BE2C (cell line): ENCODE data around the gene LSAMP.

ENCODE experiments used
- DNase-seq: peaks from one replicate; pipeline ENCODE4 v3.0.0-alpha.2; 2020
- H3K27me3 ChIP-seq: fragments of 250-450 bp; sonication (Bioruptor Pico); 2 replicates; pipeline ENCODE4 v1.5.1; 2020; ENCODE audit warnings: mild to moderate bottlenecking
- H3K36me3 ChIP-seq: fragments of 250-450 bp; sonication (Bioruptor Pico); 2 replicates; pipeline ENCODE4 v1.5.1; 2020; ENCODE audit warnings: mild to moderate bottlenecking
- H3K4me1 ChIP-seq: fragments of 250-450 bp; sonication (Bioruptor Pico); 2 replicates; pipeline ENCODE4 v1.5.1; 2020
- H3K4me3 ChIP-seq: 2 replicates; pipeline ENCODE4 v1.5.1; 2011; ENCODE audit warnings: low read depth, low read length
- H3K9me3 ChIP-seq: fragments of 250-450 bp; sonication (Bioruptor Pico); 2 replicates; pipeline ENCODE4 v1.5.1; 2020
- TF ChIP-seq, protein P1 (sequence below): IDR thresholded peaks from 2 replicates; pipeline ENCODE4 v1.5.1; 2012; ENCODE audit warnings: mild to moderate bottlenecking, low read depth, low read length

The LSAMP gene

DNA sequence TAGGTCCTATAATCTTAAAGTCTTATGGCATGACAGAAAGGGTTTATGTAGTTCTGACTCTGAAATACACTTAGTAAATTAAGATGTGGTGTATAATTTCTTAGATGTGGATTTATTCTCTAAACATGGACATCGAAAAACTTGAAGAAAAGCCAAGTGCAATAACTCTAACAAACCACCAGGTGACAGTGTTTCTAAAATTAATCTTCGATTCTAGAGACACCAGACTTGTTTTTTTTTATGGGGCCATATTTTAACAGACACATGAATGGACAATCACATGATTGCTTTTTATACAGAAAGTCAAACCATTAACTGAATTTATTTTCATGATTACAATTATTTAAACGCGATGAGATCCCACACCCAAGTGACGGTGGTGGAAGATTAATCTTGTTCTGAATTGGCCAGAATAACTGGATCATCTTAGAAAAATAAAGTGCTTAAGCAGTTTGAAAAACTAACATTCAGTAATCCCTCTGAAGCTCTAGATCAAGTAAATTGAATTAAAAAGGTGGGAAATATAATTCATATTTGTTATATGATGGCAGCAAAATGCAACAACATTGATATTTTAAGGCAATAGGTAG is 305.1 kb downstream of the LSAMP start:
- TF ChIP-seq, protein P1, sequence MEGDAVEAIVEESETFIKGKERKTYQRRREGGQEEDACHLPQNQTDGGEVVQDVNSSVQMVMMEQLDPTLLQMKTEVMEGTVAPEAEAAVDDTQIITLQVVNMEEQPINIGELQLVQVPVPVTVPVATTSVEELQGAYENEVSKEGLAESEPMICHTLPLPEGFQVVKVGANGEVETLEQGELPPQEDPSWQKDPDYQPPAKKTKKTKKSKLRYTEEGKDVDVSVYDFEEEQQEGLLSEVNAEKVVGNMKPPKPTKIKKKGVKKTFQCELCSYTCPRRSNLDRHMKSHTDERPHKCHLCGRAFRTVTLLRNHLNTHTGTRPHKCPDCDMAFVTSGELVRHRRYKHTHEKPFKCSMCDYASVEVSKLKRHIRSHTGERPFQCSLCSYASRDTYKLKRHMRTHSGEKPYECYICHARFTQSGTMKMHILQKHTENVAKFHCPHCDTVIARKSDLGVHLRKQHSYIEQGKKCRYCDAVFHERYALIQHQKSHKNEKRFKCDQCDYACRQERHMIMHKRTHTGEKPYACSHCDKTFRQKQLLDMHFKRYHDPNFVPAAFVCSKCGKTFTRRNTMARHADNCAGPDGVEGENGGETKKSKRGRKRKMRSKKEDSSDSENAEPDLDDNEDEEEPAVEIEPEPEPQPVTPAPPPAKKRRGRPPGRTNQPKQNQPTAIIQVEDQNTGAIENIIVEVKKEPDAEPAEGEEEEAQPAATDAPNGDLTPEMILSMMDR, result peak; percentile 85
- H3K36me3 ChIP-seq, result no peaks in the 10 kb centered on the region
- no peaks in the 10 kb centered on the region for H3K27me3 ChIP-seq
- no peaks in the 10 kb centered on the region for H3K9me3 ChIP-seq
- H3K4me3 ChIP-seq, result no peak overlapping the region
- peaks cover 30% of the 10 kb centered on the region for H3K4me1 ChIP-seq
- DNase-seq, result no peak

DNA sequence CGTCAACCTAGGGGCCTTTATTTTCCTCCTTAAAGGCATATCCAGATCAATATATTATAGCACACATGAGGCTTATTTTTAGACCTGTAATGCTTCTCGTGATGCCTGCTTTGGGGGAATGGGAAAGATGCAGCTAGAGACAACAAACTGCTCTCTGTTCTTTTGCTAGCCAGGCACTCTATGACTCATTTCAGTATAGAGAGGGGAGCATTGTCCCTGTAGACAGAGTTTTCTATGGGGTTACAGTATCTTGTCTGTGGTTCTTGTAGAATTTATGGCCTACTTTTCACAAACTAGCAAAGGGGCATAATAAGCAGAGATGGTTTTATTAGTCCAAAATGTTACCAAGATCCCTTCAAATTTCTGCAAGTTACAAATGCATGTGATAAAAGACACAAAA is 305.6 kb downstream of the LSAMP start:
- no peaks in the 10 kb centered on the region for H3K9me3 ChIP-seq
- H3K27me3 ChIP-seq, result no peaks in the 10 kb centered on the region
- H3K4me3 ChIP-seq, result no peak overlapping the region
- peaks cover 35% of the 10 kb centered on the region for H3K4me1 ChIP-seq
- no peaks in the 10 kb centered on the region for H3K36me3 ChIP-seq
- peak; percentile 9 for DNase-seq
- TF ChIP-seq, protein P1, result no peak

DNA sequence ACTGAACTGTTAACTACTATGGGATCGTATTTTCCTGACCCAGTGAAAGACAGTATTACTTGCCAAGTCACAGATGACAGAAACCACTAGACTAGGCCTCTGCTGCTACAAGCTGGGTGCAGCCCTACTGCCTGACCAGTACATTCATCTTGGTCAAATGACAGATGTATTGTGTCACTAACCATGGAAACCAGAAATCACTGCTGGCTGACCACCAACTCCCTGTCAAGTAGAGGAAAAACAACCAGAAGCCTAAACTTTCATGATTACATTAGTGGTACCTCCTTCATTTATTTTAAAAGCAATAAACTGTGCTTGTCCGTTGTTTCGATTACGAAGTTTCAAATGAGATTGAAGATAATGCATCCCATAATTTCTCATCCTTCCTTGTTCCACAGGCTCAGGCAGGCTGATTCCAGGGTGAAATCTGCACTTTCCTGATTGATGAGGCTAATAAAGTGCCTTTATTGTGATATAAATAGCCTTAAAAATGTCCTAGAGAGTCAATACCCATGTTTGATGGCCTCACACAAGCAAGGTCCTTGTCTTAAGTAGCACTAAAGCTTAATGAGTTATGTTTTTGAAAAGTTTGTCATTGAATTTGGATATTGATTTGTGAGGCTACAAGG is 309.7 kb downstream of the LSAMP start:
- DNase-seq, result peak; percentile 86
- TF ChIP-seq, protein P1, result no peak
- Histone ChIP-seq H3K9me3 (no peaks in the 10 kb centered on the region), H3K36me3 (no peaks in the 10 kb centered on the region), H3K27me3 (no peaks in the 10 kb centered on the region), H3K4me3 (no peak overlapping the region), H3K4me1 (peaks cover 46% of the 10 kb centered on the region)

DNA sequence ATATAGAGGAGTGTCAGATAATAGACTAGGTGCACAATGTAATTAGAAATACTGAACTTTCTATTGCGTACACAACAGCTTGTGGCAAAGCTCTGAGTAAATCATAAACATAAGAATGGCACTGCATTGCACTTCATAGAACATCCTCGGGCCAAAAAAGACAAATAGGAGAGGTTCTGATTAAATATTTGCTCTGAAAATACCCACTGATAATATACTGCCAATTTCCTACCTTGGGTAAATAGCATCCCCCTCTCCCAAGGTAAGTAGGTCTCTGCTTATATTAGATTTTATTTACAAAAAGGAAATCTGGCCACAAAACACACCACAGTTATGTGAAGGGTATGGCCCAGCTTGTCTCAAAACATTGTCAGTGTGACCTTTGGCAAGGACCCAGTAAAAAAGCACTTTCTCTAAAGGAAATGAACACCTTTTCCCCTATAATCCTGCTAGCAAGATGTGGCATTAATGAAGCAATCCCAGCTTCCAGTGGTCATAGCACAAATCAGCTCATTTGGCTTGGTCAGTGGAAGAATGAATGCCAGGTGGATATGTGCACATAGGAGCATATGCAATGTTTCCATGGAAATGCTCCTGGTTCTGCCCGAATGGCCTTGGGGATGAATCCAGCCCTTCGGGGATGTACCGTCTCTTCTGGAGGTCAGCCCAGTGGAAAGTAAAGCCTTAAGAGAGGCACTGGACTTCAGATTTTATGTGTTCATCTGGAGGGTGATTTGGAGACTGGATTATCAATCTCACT is 315.9 kb downstream of the LSAMP start:
- Histone ChIP-seq H3K27me3 (no peaks in the 10 kb centered on the region), H3K4me3 (no peak overlapping the region), H3K4me1 (peaks cover 8% of the 10 kb centered on the region), H3K9me3 (no peaks in the 10 kb centered on the region), H3K36me3 (no peaks in the 10 kb centered on the region)
- DNase-seq, result no peak
- TF ChIP-seq, protein P1, result no peak

DNA sequence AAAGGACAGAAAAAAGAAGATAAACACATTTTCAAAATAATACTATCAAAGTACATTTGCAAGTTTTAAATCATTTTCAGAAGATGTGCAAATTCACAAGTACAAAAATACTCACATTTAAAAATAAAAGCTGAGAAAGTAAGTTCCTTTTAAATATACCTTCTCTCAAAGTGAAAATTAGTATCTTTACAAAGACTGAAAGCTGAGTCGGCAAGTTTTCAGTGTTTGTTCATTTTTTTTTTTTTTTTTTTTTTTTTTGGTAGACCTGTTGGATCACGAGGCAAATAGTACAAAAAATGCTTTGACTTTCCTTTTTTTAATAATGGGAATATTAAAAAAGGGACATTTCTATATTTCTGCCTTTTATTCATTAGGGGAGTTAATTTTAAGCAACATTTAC is 317.8 kb downstream of the LSAMP start:
- no peak for DNase-seq
- Histone ChIP-seq H3K9me3 (no peaks in the 10 kb centered on the region), H3K4me3 (no peak overlapping the region), H3K36me3 (no peaks in the 10 kb centered on the region), H3K4me1 (peaks cover under 1% of the 10 kb centered on the region; the same call in 1 of the 2 replicates), H3K27me3 (no peaks in the 10 kb centered on the region)
- TF ChIP-seq, protein P1, result no peak

DNA sequence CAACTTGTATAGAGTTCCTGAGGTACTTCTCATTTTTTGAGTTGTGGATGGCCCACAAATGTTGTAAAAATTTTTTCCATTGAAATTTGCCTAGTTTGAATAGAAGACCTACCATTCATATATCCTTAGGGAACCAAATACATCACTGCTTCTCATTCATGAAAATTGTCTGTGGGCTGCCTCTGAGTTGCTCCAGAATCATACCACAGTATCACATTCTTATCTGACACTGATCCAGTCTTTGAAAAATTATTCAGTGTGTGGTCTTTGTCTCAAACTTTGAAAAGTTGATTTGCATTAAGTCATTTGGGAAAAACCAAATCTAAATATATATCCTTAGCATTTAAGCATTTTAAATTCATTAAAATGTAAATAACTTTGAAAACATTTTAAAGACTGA is 321.1 kb downstream of the LSAMP start:
- no peaks in the 10 kb centered on the region for H3K9me3 ChIP-seq

More for the DNA sequence above, 321.1 kb downstream of the LSAMP start:
- H3K4me1 ChIP-seq, result no peaks in the 10 kb centered on the region
- TF ChIP-seq, protein P1, result no peak
- H3K36me3 ChIP-seq, result no peaks in the 10 kb centered on the region
- no peak for DNase-seq
- no peak overlapping the region for H3K4me3 ChIP-seq
- H3K27me3 ChIP-seq, result no peaks in the 10 kb centered on the region
